GM13977 (cell line): ENCODE data around the gene RNF166.

Experiments
- DNase-seq: peaks from one replicate; pipeline ENCODE4 v3.0.0; 2012; ENCODE audit warnings: low spot score
- CTCF ChIP-seq: IDR thresholded peaks from 2 replicates; pipeline ENCODE4 v1.5.1; 2012; ENCODE audit warnings: mild to moderate bottlenecking, control low read depth; ENCODE audit not compliant: insufficient read depth; ENCODE audit errors: extremely low read depth, missing control alignments
- in situ Hi-C: fragments of 300-500 bp; cut with MboI; formaldehyde crosslinking; loops from one replicate; pipeline ENCODE4 v1.12.0; 2022; ENCODE audit warnings: low sequenced_read_pairs, low pct_unique_long_range_greater_than_20kb, mixed read lengths, inconsistent platforms; ENCODE audit not compliant: unreplicated experiment

The RNF166 gene

GRCh38 chr16:88716201-88716600, 10.0 kb upstream of the RNF166 start:
- no peak for DNase-seq
- TF ChIP-seq CTCF: no peak
- in situ Hi-C loops: no loop called here

GRCh38 chr16:88715312-88716190, 9.3 kb upstream of the RNF166 start:
- in situ Hi-C loops: no loop called here
- no peak for TF ChIP-seq CTCF
- no peak for DNase-seq

- in situ Hi-C loops: no loop called here
- no peak for DNase-seq
- no peak for TF ChIP-seq CTCF
Observed at GRCh38 chr16:88714420-88715302, 8.5 kb upstream of the RNF166 start.

- in situ Hi-C loops: no loop called here
- DNase-seq: no peak
- no peak for TF ChIP-seq CTCF
Observed at GRCh38 chr16:88713568-88714419, 7.6 kb upstream of the RNF166 start.

- in situ Hi-C loops: no loop called here
- no peak for DNase-seq
- TF ChIP-seq CTCF: no peak
Observed at GRCh38 chr16:88713054-88713453, 6.8 kb upstream of the RNF166 start.

GRCh38 chr16:88712362-88712979, 6.3 kb upstream of the RNF166 start:
- no peak for TF ChIP-seq CTCF
- no peak for DNase-seq
- in situ Hi-C loops: no loop called here
